A673 (cell line): ENCODE results near the gene SLC16A4. TPM values are rescaled to one million over a fixed set of nuclear protein-coding genes. Genes with fewer than 3 reads are reported as not detected.

ENCODE experiments used
- BruUV-seq: library from RNA; stranded (reverse); fragments of 400-500 nt; replicated peaks from 2 replicates; lab custom pipeline; 2021; lab: Mats Ljungman, UMichigan
- CTCF ChIA-PET: fragments of 300-600 bp; sonication (Branson Sonifier 250); formaldehyde crosslinking; loops from one replicate; lab custom pipeline; 2022; ENCODE audit warnings: antibody characterized with exemption; lab: Charles Lee
- POLR2A ChIA-PET: fragments of 300-600 bp; sonication (Branson Sonifier 250); formaldehyde crosslinking; loops from one replicate; lab custom pipeline; 2022; ENCODE audit warnings: antibody characterized with exemption; ENCODE audit not compliant: low non-redundant PET; lab: Charles Lee
- DNase-seq: peaks from one replicate; pipeline ENCODE4 v3.0.0-alpha.2; 2015; ENCODE audit warnings: low spot score
- H3K27ac ChIP-seq: fragments of 200-600 bp; sonication (generic); 2 replicates; pipeline ENCODE4 v1.5.1; 2016; ENCODE audit warnings: mixed run types, low read depth, mild to moderate bottlenecking, mixed read lengths, antibody characterized with exemption, low read length; ENCODE audit not compliant: poor library complexity, severe bottlenecking
- H3K27me3 ChIP-seq: fragments of 200-600 bp; sonication (generic); replicated peaks from 2 replicates; pipeline ENCODE4 v1.6.1; 2017; ENCODE audit warnings: mixed run types, low read depth, mild to moderate bottlenecking, mixed read lengths, antibody characterized with exemption, low read length; ENCODE audit not compliant: insufficient read depth, poor library complexity
- H3K36me3 ChIP-seq: fragments of 200-600 bp; sonication (generic); 2 replicates; pipeline ENCODE4 v1.6.1; 2016; ENCODE audit warnings: mixed run types, mild to moderate bottlenecking, mixed read lengths, antibody characterized with exemption, low read length; ENCODE audit not compliant: insufficient read depth, poor library complexity, severe bottlenecking
- H3K4me1 ChIP-seq: fragments of 200-600 bp; sonication (generic); 2 replicates; pipeline ENCODE4 v1.6.1; 2017; ENCODE audit warnings: mixed run types, mild to moderate bottlenecking, mixed read lengths, antibody characterized with exemption, low read length; ENCODE audit not compliant: insufficient read depth, poor library complexity, severe bottlenecking
- H3K4me3 ChIP-seq: fragments of 200-600 bp; sonication (generic); 2 replicates; pipeline ENCODE4 v1.5.1; 2016; ENCODE audit warnings: low read depth, mixed run types, mild to moderate bottlenecking, mixed read lengths, low read length; ENCODE audit not compliant: poor library complexity, severe bottlenecking
- H3K9me3 ChIP-seq: fragments of 200-600 bp; sonication (generic); 2 replicates; pipeline ENCODE4 v1.6.1; 2016; ENCODE audit warnings: mixed run types, low read depth, mild to moderate bottlenecking, mixed read lengths, antibody characterized with exemption, low read length; ENCODE audit not compliant: poor library complexity, severe bottlenecking
- CTCF ChIP-seq: fragments of 300-800, 200-600 bp; sonication (generic); conservative IDR thresholded peaks from 2 replicates; pipeline ENCODE4 v1.5.1; 2017; ENCODE audit warnings: low read depth, mild to moderate bottlenecking, antibody characterized with exemption, low read length, moderate library complexity, mixed read lengths
- EZH2 ChIP-seq: fragments of 200-600 bp; sonication (generic); IDR thresholded peaks from 2 replicates; pipeline ENCODE4 v1.6.1; 2017; ENCODE audit warnings: borderline replicate concordance, low read depth, mild to moderate bottlenecking, mixed read lengths, antibody characterized with exemption, low read length; ENCODE audit not compliant: poor library complexity, severe bottlenecking
- intact Hi-C: fragments of 100-400 bp; cut with micrococcal nuclease; formaldehyde crosslinking; loops from one replicate; pipeline ENCODE4 v1.10.0; 2022; ENCODE audit not compliant: unreplicated experiment
- total RNA-seq: library from RNA; stranded (reverse); gene quantifications from 2 replicates; pipeline ENCODE4 v1.2.3, GENCODE V29; 2021

SLC16A4 gene
- total RNA-seq, 1 experiment from 2014 or later: 0.60 TPM

- no TSS peak for BruUV-seq
These were observed 40.5 kb downstream of the SLC16A4 start for GRCh38 chr1:110350360-110350759.

GRCh38 chr1:110348771-110349170 lies 42.1 kb downstream of the SLC16A4 start:
- H3K9me3 ChIP-seq: no peaks in the 10 kb centered on the region
- H3K27ac ChIP-seq: peak overlapping the region; percentile 29
- POLR2A ChIA-PET: interaction anchor here (0.8 kb wide), 1 partner anchor 31 kb away, joined by 4 read pairs; no protein-coding TSS in a partner anchor
- H3K4me1 ChIP-seq: peaks cover 28% of the 10 kb centered on the region
- CTCF ChIA-PET: no interaction called here
- intact Hi-C loops: no loop called here
- peak overlapping the region; percentile 6 for H3K4me3 ChIP-seq
- no TSS peak for BruUV-seq
- TF ChIP-seq CTCF: no peak
- no peak for TF ChIP-seq EZH2
- no peak for DNase-seq
- no peaks in the 10 kb centered on the region for H3K27me3 ChIP-seq
- H3K36me3 ChIP-seq: peaks cover 64% of the 10 kb centered on the region

More at GRCh38 chr1:110350360-110350759, 40.5 kb downstream of the SLC16A4 start:
- Histone ChIP-seq H3K4me3 (no peak overlapping the region), H3K27ac (peak overlapping the region; percentile 8), H3K27me3 (no peaks in the 10 kb centered on the region), H3K9me3 (no peaks in the 10 kb centered on the region), H3K36me3 (peaks cover 51% of the 10 kb centered on the region), H3K4me1 (peaks cover 15% of the 10 kb centered on the region)
- intact Hi-C loops: no loop called here
- ChIA-PET CTCF (no interaction called here), POLR2A (interaction anchor here (0.5 kb wide), 1 partner anchor 79 kb away, joined by 4 read pairs; no protein-coding TSS in a partner anchor)
- TF ChIP-seq EZH2 (no peak), CTCF (no peak)
- DNase-seq: no peak

GRCh38 chr1:110348050-110348449 lies 42.8 kb downstream of the SLC16A4 start:
- Histone ChIP-seq H3K27me3 (no peaks in the 10 kb centered on the region), H3K9me3 (no peaks in the 10 kb centered on the region), H3K4me1 (peaks cover 34% of the 10 kb centered on the region), H3K27ac (peak overlapping the region; percentile 29), H3K36me3 (peaks cover 67% of the 10 kb centered on the region), H3K4me3 (peak overlapping the region; percentile 6)
- no peak for DNase-seq
- ChIA-PET CTCF (no interaction called here), POLR2A (interaction anchor here (0.8 kb wide), 1 partner anchor 30 kb away, joined by 4 read pairs; no protein-coding TSS in a partner anchor)
- BruUV-seq: no TSS peak
- TF ChIP-seq EZH2: no peak
- no peak for TF ChIP-seq CTCF
- intact Hi-C loops: no loop called here
